GM12872 (cell line): ENCODE measurements around the gene NEGR1.

Experiments used
- CTCF ChIP-seq: IDR thresholded peaks from 3 replicates; pipeline ENCODE4 v1.5.1; 2011; ENCODE audit warnings: low read depth, mild to moderate bottlenecking, low read length, moderate library complexity; ENCODE audit not compliant: insufficient read depth

Gene NEGR1

GRCh38 chr1:71424536-71424935 is 857.8 kb downstream of the NEGR1 start:
- TF ChIP-seq CTCF = no peak

- no peak for TF ChIP-seq CTCF
Observed at GRCh38 chr1:71422221-71422620, 860.1 kb downstream of the NEGR1 start.

GRCh38 chr1:71417421-71417820 is 864.9 kb downstream of the NEGR1 start:
- TF ChIP-seq CTCF = no peak

GRCh38 chr1:71414179-71414578 is 868.2 kb downstream of the NEGR1 start:
- no peak for TF ChIP-seq CTCF

GRCh38 chr1:71413441-71414175 is 868.7 kb downstream of the NEGR1 start:
- TF ChIP-seq CTCF = no peak

GRCh38 chr1:71400050-71400449 is 882.3 kb downstream of the NEGR1 start:
- TF ChIP-seq CTCF = no peak

- TF ChIP-seq CTCF = no peak
Observed at GRCh38 chr1:71399594-71399993, 882.7 kb downstream of the NEGR1 start.

GRCh38 chr1:71393301-71393700 is 889.0 kb downstream of the NEGR1 start:
- no peak for TF ChIP-seq CTCF
